HepG2 (cell line): ENCODE measurements around the gene METAP2. TPM values are rescaled to one million over a fixed set of nuclear protein-coding genes. Genes with fewer than 3 reads are reported as not detected.

Source experiments
- ATAC-seq: fragments of 200-7000 bp; cut with Tn5 transposase; 3 replicates; pipeline ENCODE4 v1.9.1; 2020; ENCODE audit warnings: mild to moderate bottlenecking, moderate library complexity
- BruUV-seq: library from RNA; stranded (reverse); fragments of 400-500 nt; replicated peaks from 2 replicates; lab custom pipeline; 2021; lab: Mats Ljungman, UMichigan
- CTCF ChIA-PET: fragments of 300-600 bp; formaldehyde crosslinking; extraction: SDS; loops from one replicate; lab custom pipeline; 2021; ENCODE audit warnings: low total read pairs, inconsistent platforms, low intra/inter-chr PET ratio; lab: Yijun Ruan, JAX
- POLR2A ChIA-PET: fragments of 350-600 bp; sonication (Branson Sonifier 250); formaldehyde crosslinking; loops from one replicate; lab custom pipeline; 2020; ENCODE audit warnings: antibody characterized with exemption, inconsistent platforms; lab: Yijun Ruan, JAX
- DNase-seq: peaks from one replicate; pipeline ENCODE4 v3.0.0-alpha.2; 2015; ENCODE audit warnings: low spot score
- FAIRE-seq: peaks from 3 replicates; lab custom pipeline; 2011; peaks lifted over from hg19 to GRCh38; lab: Jason Lieb, UNC
- H2AFZ ChIP-seq: one replicate; pipeline ENCODE4 v1.6.1; 2011; ENCODE audit warnings: low read length, inconsistent platforms
- H3K27ac ChIP-seq: fragments of 300-600 bp; 3 replicates; pipeline ENCODE4 v1.8.0; 2011; ENCODE audit warnings: mixed run types, mild to moderate bottlenecking, mixed read lengths, low read length, inconsistent platforms; ENCODE audit not compliant: insufficient read depth; ENCODE audit errors: extremely low read length
- H3K27me3 ChIP-seq, 2 experiments: fragments of 200-600 bp in 1 of 2; 2 replicates in 1 of 2; 3 replicates in 1 of 2; pipeline versions ENCODE4 v1.6.0 to v1.8.0; 2011; ENCODE audit warnings: low read length in 2 of 2, mild to moderate bottlenecking in 2 of 2, moderate library complexity in 2 of 2, inconsistent platforms in 1 of 2; ENCODE audit not compliant: insufficient read depth in 2 of 2, control insufficient read depth in 1 of 2
- H3K36me3 ChIP-seq, 2 experiments: fragments of 200-600 bp in 1 of 2; replicated peaks in 1 of 2; 2 replicates in 1 of 2; 3 replicates in 1 of 2; pipeline versions ENCODE4 v1.5.1 to v1.8.0; 2011; ENCODE audit warnings: low read length in 2 of 2, inconsistent platforms in 1 of 2; ENCODE audit not compliant: insufficient read depth in 2 of 2, control insufficient read depth in 1 of 2
- H3K4me1 ChIP-seq: 2 replicates; pipeline ENCODE4 v1.5.1; 2012; ENCODE audit warnings: low read length, inconsistent platforms; ENCODE audit not compliant: insufficient read depth
- H3K4me2 ChIP-seq: 2 replicates; pipeline ENCODE4 v1.6.0; 2011; ENCODE audit warnings: low read depth, low read length, inconsistent platforms
- H3K4me3 ChIP-seq, 3 experiments: fragments of 200-600 bp in 1 of 3; sonication (generic), shearing (Covaris generic) in 1 of 3; replicated peaks in 1 of 3; 2 replicates each; pipeline ENCODE4 v1.5.1; 2011 to 2016; ENCODE audit warnings: low read length in 3 of 3, inconsistent platforms in 2 of 3, low read depth in 2 of 3, mild to moderate bottlenecking in 2 of 3, control low read depth in 1 of 3, mixed read lengths in 1 of 3; ENCODE audit not compliant: insufficient read depth in 1 of 3
- H3K79me2 ChIP-seq: one replicate; pipeline ENCODE4 v1.6.1; 2011; ENCODE audit warnings: low read length, inconsistent platforms; ENCODE audit not compliant: insufficient read depth
- H3K9ac ChIP-seq: 2 replicates; pipeline ENCODE4 v1.6.0; 2011; ENCODE audit warnings: mild to moderate bottlenecking, low read depth, low read length, inconsistent platforms; ENCODE audit not compliant: insufficient read depth
- H3K9me3 ChIP-seq: 2 replicates; pipeline ENCODE4 v1.5.1; 2012; ENCODE audit warnings: mild to moderate bottlenecking, low read length
- H4K20me1 ChIP-seq: 2 replicates; pipeline ENCODE4 v1.6.0; 2011; ENCODE audit warnings: inconsistent platforms, mild to moderate bottlenecking, low read length, moderate library complexity; ENCODE audit not compliant: insufficient read depth
- ATF7 ChIP-seq, 2 experiments: fragments of 450-650 bp in 1 of 2; sonication (generic) in 1 of 2; formaldehyde crosslinking in 1 of 2; IDR thresholded peaks; 2 replicates each; pipeline versions ENCODE4 v1.4.0 to v1.6.1; 2016 to 2020; ENCODE audit warnings: antibody characterized with exemption in 1 of 2, mild to moderate bottlenecking in 1 of 2, missing genetic modification reagents in 1 of 2
- CBX2 ChIP-seq, 2 experiments: fragments of 200-600 bp in 1 of 2; sonication (generic); formaldehyde crosslinking in 1 of 2; IDR thresholded peaks; 2 replicates each; pipeline versions ENCODE4 v1.7.0 to v1.8.1; 2018 to 2022; ENCODE audit warnings: low read depth in 2 of 2, low read length in 1 of 2, mild to moderate bottlenecking in 1 of 2, missing genetic modification reagents in 1 of 2
- KDM2A ChIP-seq: sonication (generic); formaldehyde crosslinking; IDR thresholded peaks from 2 replicates; pipeline ENCODE4 v1.4.0; 2020; ENCODE audit warnings: low read depth, missing genetic modification reagents, borderline replicate concordance
- RBAK ChIP-seq: sonication (generic); formaldehyde crosslinking; IDR thresholded peaks from 2 replicates; pipeline ENCODE4 v1.5.1; 2020; ENCODE audit warnings: mild to moderate bottlenecking, missing genetic modification reagents
- SMAD3 ChIP-seq: sonication (generic); formaldehyde crosslinking; IDR thresholded peaks from 2 replicates; pipeline ENCODE4 v1.4.0; 2020; ENCODE audit warnings: missing genetic modification reagents
- ZBTB8A ChIP-seq: sonication (generic); formaldehyde crosslinking; IDR thresholded peaks from 2 replicates; pipeline ENCODE4 v1.4.0; 2020; ENCODE audit warnings: mild to moderate bottlenecking, low read depth, missing genetic modification reagents, borderline replicate concordance
- ZNF33A ChIP-seq: sonication (generic); formaldehyde crosslinking; IDR thresholded peaks from 2 replicates; pipeline ENCODE4 v1.5.1; 2020; ENCODE audit warnings: missing genetic modification reagents, mild to moderate bottlenecking, moderate library complexity, borderline replicate concordance
- ZNF670 ChIP-seq: sonication (generic); formaldehyde crosslinking; IDR thresholded peaks from 2 replicates; pipeline ENCODE4 v1.8.0; 2022; ENCODE audit warnings: mild to moderate bottlenecking, missing genetic modification reagents, borderline replicate concordance
- WGBS: methylation state at CpG from one replicate; pipeline ENCODE4 v1.1.6; 2017; ENCODE audit warnings: low lambda C conversion rate; 5-methylcytosine and 5-hydroxymethylcytosine counted together
- in situ Hi-C: cut with HindIII; loops from 2 replicates; pipeline ENCODE4 v1.10.0; 2017; ENCODE audit warnings: low pct_unique_long_range_greater_than_20kb; ENCODE audit not compliant: extremely low pct_ligation_motif_present
- intact Hi-C: fragments of 100-400 bp; cut with micrococcal nuclease; formaldehyde crosslinking; loops from one replicate; pipeline ENCODE4 v1.10.0; 2022; ENCODE audit not compliant: unreplicated experiment
- polyA plus RNA-seq, 8 experiments: library from polyadenylated mRNA; depleted of rRNA in 3 of 8; stranded (reverse) in 7 of 8; unstranded in 1 of 8; fragments of >200 nt; fragmentation: Illumina TruSeq in 4 of 8; extraction: Trizol in 4 of 8; gene quantifications; 2 replicates each; pipeline versions ENCODE4 v1.2.1 to v1.2.3, GENCODE V29; 2011 to 2016; ENCODE audit warnings: low read depth in 4 of 8, missing spikeins in 1 of 8, mixed read lengths in 1 of 8; ENCODE audit not compliant: insufficient read depth in 1 of 8
- total RNA-seq, 5 experiments: library from RNA; depleted of rRNA; stranded (reverse); fragments of >200 nt; fragmentation: Illumina TruSeq; extraction: Trizol; gene quantifications; 2 replicates each; pipeline ENCODE4 v1.2.3, GENCODE V29; 2016; ENCODE audit warnings: low read depth in 1 of 5
- TF ChIP-seq, protein P1 (sequence below): sonication (generic); formaldehyde crosslinking; IDR thresholded peaks from 2 replicates; pipeline ENCODE4 v1.5.1; 2020; ENCODE audit warnings: mild to moderate bottlenecking, moderate library complexity, missing genetic modification reagents
- TF ChIP-seq, protein P2 (sequence below): sonication (generic); formaldehyde crosslinking; IDR thresholded peaks from 2 replicates; pipeline ENCODE4 v1.8.1; 2023; ENCODE audit warnings: mild to moderate bottlenecking, missing genetic modification reagents
- TF ChIP-seq, protein P3 (sequence below): IDR thresholded peaks from 2 replicates; pipeline ENCODE4 v1.6.1; 2016; ENCODE audit warnings: missing compliant biosample characterization, missing genetic modification reagents, borderline replicate concordance
- TF ChIP-seq, protein P4 (sequence below): sonication (generic); formaldehyde crosslinking; IDR thresholded peaks from 2 replicates; pipeline ENCODE4 v1.5.0; 2020; ENCODE audit warnings: mild to moderate bottlenecking, missing genetic modification reagents
- TF ChIP-seq, protein P5 (sequence below): sonication (generic); formaldehyde crosslinking; IDR thresholded peaks from 2 replicates; pipeline ENCODE4 v1.4.0; 2020; ENCODE audit warnings: mild to moderate bottlenecking, missing genetic modification reagents

Gene METAP2
- total and polyA plus RNA-seq, 2 of the 13 experiments (the other 11 are each of a cell fraction or from before 2014, with no cell fraction given): 67.8 to 131 TPM

DNA sequence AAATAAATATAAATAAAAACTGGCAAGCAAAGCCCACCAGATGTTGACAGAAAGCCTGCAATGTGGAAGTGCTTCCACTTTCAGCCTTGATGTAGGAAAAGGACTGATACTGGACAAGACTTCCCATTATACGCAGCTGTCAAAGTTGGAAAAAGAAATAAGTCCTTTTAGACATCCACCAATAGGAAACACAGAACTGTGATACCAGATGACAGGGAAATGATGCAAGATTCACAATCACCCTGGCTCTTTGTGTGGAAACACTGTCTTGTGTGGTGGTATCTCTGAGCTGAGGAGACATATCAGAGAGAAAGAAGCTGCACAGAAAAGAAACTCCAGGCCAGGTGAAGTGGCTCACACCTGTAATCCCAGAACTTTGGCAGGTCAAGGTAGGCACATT lies 13.8 kb upstream of the METAP2 start (continued):
- TF ChIP-seq, protein P1, sequence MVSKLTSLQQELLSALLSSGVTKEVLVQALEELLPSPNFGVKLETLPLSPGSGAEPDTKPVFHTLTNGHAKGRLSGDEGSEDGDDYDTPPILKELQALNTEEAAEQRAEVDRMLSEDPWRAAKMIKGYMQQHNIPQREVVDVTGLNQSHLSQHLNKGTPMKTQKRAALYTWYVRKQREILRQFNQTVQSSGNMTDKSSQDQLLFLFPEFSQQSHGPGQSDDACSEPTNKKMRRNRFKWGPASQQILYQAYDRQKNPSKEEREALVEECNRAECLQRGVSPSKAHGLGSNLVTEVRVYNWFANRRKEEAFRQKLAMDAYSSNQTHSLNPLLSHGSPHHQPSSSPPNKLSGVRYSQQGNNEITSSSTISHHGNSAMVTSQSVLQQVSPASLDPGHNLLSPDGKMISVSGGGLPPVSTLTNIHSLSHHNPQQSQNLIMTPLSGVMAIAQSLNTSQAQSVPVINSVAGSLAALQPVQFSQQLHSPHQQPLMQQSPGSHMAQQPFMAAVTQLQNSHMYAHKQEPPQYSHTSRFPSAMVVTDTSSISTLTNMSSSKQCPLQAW (CRISPR knock-in tag): no peak
- TF ChIP-seq, protein P2, sequence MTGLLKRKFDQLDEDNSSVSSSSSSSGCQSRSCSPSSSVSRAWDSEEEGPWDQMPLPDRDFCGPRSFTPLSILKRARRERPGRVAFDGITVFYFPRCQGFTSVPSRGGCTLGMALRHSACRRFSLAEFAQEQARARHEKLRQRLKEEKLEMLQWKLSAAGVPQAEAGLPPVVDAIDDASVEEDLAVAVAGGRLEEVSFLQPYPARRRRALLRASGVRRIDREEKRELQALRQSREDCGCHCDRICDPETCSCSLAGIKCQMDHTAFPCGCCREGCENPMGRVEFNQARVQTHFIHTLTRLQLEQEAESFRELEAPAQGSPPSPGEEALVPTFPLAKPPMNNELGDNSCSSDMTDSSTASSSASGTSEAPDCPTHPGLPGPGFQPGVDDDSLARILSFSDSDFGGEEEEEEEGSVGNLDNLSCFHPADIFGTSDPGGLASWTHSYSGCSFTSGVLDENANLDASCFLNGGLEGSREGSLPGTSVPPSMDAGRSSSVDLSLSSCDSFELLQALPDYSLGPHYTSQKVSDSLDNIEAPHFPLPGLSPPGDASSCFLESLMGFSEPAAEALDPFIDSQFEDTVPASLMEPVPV (CRISPR knock-in tag): no peak
- TF ChIP-seq ATF7 (IDR thresholded peaks at IDR 0.05) (no peak), ATF7 (CRISPR knock-in tag; IDR thresholded peaks at IDR 0.05) (no peak), SMAD3 (no peak)

DNA sequence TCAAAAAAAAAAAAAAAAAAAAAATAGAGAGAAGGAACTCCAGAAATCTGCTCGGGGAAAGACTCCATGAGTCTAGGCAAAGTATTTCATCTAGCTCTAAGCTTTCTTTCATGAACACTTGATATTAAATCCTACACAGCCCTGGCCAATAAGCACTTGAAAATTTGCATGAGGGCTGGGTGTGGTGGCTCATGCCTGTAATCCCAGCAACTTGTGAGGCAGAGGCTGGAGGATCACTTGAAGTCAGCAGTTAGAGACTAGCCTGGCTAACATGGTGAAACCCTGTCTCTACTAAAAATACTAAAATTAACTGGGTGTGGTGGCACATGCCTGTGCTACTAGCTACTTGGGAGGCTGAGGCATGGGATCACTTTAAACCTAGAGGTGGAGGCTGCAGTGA lies 13.1 kb upstream of the METAP2 start:
- no peaks in the 10 kb centered on the region for H4K20me1 ChIP-seq
- no peaks in the 10 kb centered on the region for H3K79me2 ChIP-seq
- H3K36me3 ChIP-seq: no peaks in the 10 kb centered on the region
- BruUV-seq: no TSS peak
- in situ Hi-C loops (no loop called here), intact Hi-C loops (no loop called here)
- ChIA-PET CTCF (no interaction called here), POLR2A (interaction anchor here (1.9 kb wide), 1 partner anchor 13 kb away, joined by 7 read pairs; the partner anchor contains the start of gene METAP2)
- H3K9me3 ChIP-seq: no peaks in the 10 kb centered on the region
- no peak for DNase-seq
- no peak overlapping the region for H3K4me3 ChIP-seq
- 75% methylated on average over 1 of the region's 1 CpG for WGBS
- no peak overlapping the region for H3K9ac ChIP-seq
- no peak for ATAC-seq
- no peak overlapping the region for H3K27ac ChIP-seq
- no peak overlapping the region for H3K4me2 ChIP-seq
- no peak for FAIRE-seq
- no peak overlapping the region for H2AFZ ChIP-seq
- peaks cover 13% of the 10 kb centered on the region for H3K4me1 ChIP-seq
- no peaks in the 10 kb centered on the region; a peak in 1 of 5 replicates for H3K27me3 ChIP-seq
- TF ChIP-seq CBX2 (IDR thresholded peaks at IDR 0.05; ENCODE audit: low read depth, low read length) (no peak), CBX2 (CRISPR knock-in tag; IDR thresholded peaks at IDR 0.05; ENCODE audit: low read depth) (no peak), ZNF670 (no peak), ZNF33A (CRISPR knock-in tag) (no peak), KDM2A (CRISPR knock-in tag) (no peak), RBAK (CRISPR knock-in tag) (no peak), ZBTB8A (CRISPR knock-in tag) (no peak)
- TF ChIP-seq, protein P3, sequence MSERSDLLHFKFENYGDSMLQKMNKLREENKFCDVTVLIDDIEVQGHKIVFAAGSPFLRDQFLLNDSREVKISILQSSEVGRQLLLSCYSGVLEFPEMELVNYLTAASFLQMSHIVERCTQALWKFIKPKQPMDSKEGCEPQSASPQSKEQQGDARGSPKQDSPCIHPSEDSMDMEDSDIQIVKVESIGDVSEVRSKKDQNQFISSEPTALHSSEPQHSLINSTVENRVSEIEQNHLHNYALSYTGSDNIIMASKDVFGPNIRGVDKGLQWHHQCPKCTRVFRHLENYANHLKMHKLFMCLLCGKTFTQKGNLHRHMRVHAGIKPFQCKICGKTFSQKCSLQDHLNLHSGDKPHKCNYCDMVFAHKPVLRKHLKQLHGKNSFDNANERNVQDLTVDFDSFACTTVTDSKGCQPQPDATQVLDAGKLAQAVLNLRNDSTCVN (CRISPR knock-in tag): no peak
- TF ChIP-seq, protein P4, sequence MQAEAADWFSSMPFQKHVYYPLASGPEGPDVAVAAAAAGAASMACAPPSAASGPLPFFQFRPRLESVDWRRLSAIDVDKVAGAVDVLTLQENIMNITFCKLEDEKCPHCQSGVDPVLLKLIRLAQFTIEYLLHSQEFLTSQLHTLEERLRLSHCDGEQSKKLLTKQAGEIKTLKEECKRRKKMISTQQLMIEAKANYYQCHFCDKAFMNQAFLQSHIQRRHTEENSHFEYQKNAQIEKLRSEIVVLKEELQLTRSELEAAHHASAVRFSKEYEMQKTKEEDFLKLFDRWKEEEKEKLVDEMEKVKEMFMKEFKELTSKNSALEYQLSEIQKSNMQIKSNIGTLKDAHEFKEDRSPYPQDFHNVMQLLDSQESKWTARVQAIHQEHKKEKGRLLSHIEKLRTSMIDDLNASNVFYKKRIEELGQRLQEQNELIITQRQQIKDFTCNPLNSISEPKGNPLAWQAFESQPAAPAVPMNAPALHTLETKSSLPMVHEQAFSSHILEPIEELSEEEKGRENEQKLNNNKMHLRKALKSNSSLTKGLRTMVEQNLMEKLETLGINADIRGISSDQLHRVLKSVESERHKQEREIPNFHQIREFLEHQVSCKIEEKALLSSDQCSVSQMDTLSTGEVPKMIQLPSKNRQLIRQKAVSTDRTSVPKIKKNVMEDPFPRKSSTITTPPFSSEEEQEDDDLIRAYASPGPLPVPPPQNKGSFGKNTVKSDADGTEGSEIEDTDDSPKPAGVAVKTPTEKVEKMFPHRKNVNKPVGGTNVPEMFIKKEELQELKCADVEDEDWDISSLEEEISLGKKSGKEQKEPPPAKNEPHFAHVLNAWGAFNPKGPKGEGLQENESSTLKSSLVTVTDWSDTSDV (CRISPR knock-in tag): no peak
- TF ChIP-seq, protein P5, sequence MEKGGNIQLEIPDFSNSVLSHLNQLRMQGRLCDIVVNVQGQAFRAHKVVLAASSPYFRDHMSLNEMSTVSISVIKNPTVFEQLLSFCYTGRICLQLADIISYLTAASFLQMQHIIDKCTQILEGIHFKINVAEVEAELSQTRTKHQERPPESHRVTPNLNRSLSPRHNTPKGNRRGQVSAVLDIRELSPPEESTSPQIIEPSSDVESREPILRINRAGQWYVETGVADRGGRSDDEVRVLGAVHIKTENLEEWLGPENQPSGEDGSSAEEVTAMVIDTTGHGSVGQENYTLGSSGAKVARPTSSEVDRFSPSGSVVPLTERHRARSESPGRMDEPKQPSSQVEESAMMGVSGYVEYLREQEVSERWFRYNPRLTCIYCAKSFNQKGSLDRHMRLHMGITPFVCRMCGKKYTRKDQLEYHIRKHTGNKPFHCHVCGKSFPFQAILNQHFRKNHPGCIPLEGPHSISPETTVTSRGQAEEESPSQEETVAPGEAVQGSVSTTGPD: no peak
